Measurements from ENCODE around the gene SLC32A1.

- TF ChIP-seq CTCF (IDR thresholded peaks at IDR 0.05) (no peak), POLR2A (IDR thresholded peaks at IDR 0.05) (no peak)
These were observed at the start of gene SLC32A1 for GRCh38 chr20:38723848-38724625.

Data from testis (tissue), 2 donors.